GM23248 (cell line): ENCODE results near the gene CYREN.

ENCODE experiments used
- EZH2 ChIP-seq: fragments of 200-600 bp; sonication (generic); IDR thresholded peaks from 2 replicates; pipeline ENCODE4 v1.6.1; 2018; ENCODE audit warnings: antibody characterized with exemption, mild to moderate bottlenecking; ENCODE audit not compliant: insufficient read depth, poor library complexity, severe bottlenecking
- EZH2phosphoT487 ChIP-seq: fragments of 200-600 bp; sonication (generic); IDR thresholded peaks from 2 replicates; pipeline ENCODE4 v1.6.1; 2018; ENCODE audit warnings: antibody characterized with exemption, moderate library complexity, mild to moderate bottlenecking, low read depth; ENCODE audit not compliant: insufficient read depth

DNA sequence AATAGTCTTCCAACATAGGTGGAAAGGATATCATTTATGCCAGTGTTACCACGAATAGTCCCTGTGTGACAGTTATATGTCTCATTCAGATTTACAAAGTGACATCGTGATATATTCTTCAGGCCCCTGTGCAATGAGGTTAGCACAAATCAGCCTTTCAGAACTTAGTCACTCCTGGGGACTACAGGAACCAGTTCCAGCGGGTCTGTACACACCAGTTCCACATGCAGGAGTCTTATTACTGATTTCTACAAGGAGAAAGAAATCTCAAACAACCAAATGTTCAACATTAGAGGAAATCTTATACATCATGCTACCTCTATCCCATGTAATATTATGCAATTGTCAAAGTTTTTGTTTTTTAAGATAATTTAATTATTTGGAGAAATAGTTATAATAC is 45.2 kb upstream of the CYREN start:
- TF ChIP-seq EZH2 (no peak), EZH2phosphoT487 (no peak)
